Erythroblast (primary cell): ENCODE measurements around the gene MYOCD.

Experiments used
- GATA1 ChIP-seq: IDR thresholded peaks from 2 replicates; pipeline ENCODE4 v1.6.1; 2011; ENCODE audit warnings: low read depth, mild to moderate bottlenecking, control low read depth, low read length, moderate library complexity
- POLR2A ChIP-seq: IDR thresholded peaks from 2 replicates; pipeline ENCODE4 v1.6.1; 2011; ENCODE audit warnings: mild to moderate bottlenecking, low read length

DNA sequence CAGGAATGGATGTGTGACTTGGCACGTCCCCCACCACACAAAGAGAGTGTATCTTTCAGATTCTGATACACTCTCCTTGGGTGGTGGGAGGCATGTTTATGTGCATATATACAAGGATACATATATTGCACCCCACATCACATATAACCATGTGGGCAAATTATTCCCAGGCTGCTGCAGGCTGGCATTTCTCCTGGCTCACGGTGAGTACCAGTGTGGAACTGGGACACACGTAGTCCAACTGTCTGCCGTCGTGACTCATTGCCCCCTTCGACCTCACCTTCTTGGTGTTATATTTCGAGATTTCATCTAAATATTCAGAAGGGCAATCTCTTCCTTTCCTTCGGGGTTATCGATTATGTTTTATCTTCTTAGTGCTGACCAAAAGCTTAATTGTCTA, 148.0 kb downstream of the MYOCD start:
- TF ChIP-seq POLR2A: no peak
- no peak for TF ChIP-seq GATA1
